Measurements from ENCODE around the gene GSAP. TPM values are rescaled to one million over a fixed set of nuclear protein-coding genes. Genes with fewer than 3 reads are reported as not detected.

The GSAP gene
- polyA plus RNA-seq, 1 experiment, result 3.7 TPM

DNA sequence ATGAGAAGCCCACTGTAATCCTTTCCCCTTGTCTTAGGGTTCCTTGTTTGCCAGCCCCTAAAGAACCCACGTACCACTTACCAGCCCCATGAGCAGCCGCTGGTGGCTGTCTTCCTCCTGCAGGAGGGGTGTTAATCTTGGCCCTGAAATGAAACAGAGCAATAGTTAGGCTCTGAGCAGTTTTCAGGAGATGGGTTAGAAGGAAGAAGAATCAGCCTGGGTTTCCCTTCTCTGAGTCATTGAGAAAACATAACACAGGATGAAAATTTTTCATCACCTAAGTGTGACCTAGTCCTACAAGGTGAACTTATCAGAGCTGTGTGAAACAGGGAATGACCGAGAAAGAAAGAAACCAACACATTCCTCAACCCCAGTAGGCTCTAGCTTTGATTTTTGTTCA lies 90.0 kb downstream of the GSAP start:
- no peak for DNase-seq (ENCODE audit: low read depth)
- H3K36me3 ChIP-seq (ENCODE audit: control insufficient read depth, insufficient read depth, low read length), result no peaks in the 10 kb centered on the region
- TF ChIP-seq, protein P1, sequence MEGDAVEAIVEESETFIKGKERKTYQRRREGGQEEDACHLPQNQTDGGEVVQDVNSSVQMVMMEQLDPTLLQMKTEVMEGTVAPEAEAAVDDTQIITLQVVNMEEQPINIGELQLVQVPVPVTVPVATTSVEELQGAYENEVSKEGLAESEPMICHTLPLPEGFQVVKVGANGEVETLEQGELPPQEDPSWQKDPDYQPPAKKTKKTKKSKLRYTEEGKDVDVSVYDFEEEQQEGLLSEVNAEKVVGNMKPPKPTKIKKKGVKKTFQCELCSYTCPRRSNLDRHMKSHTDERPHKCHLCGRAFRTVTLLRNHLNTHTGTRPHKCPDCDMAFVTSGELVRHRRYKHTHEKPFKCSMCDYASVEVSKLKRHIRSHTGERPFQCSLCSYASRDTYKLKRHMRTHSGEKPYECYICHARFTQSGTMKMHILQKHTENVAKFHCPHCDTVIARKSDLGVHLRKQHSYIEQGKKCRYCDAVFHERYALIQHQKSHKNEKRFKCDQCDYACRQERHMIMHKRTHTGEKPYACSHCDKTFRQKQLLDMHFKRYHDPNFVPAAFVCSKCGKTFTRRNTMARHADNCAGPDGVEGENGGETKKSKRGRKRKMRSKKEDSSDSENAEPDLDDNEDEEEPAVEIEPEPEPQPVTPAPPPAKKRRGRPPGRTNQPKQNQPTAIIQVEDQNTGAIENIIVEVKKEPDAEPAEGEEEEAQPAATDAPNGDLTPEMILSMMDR (IDR thresholded peaks at IDR 0.05; ENCODE audit: insufficient read depth, low read depth, low read length), result no peak
- no peak overlapping the region for H3K4me3 ChIP-seq (ENCODE audit: low read depth, low read length)
- ChIA-PET POLR2A (no interaction called here), CTCF (no interaction called here)
- no peaks in the 10 kb centered on the region for H3K27me3 ChIP-seq (ENCODE audit: control insufficient read depth, insufficient read depth, low read length)

DNA sequence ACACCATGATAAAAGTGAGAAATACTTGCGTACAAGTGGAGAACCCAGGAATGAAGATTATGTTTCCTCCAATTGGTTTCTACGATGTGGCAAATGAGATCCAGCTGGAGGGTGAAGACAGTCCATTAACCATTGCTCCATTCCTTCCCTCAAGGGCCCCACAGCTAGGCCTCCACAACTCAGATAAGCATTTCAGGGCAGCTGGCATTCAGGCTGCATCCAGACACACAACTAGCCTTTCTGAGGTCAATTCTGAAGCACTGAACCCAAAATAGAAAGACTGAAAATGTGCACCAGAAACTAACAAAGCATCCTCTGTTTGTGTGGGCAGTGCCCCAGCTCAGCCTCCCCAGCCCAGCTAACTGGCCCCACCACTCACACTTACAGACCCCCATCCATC lies 94.8 kb downstream of the GSAP start:
- ChIA-PET POLR2A (no interaction called here), CTCF (interaction anchor here (1.8 kb wide), 1 partner anchor 11 kb away, joined by 4 read pairs; no protein-coding TSS in a partner anchor)
- Histone ChIP-seq H3K36me3 (ENCODE audit: control insufficient read depth, insufficient read depth, low read length) (no peaks in the 10 kb centered on the region), H3K4me3 (ENCODE audit: low read depth, low read length) (no peak overlapping the region), H3K27me3 (ENCODE audit: control insufficient read depth, insufficient read depth, low read length) (no peaks in the 10 kb centered on the region)
- DNase-seq (ENCODE audit: low read depth), result peak; percentile 28
- TF ChIP-seq, protein P1 (IDR thresholded peaks at IDR 0.05; ENCODE audit: insufficient read depth, low read depth, low read length), result no peak

DNA sequence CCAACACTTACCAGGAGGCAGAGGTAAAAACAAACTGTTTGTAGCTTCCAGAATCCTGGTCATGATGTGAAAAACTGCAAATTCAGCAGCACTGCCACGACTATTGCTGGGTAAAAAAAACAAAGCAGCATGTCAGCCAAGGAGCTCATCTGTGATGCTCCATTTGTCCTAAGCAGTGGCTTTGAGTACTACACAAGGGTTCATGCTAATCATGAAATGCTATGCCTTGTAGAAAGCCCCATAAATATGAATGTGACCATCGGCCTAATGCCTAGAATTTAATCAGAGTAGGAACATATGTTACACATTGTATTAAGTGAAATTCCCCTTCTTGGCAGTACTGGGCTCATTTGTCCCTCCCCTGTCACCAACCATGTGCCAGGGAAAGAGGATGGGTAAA lies 95.4 kb downstream of the GSAP start:
- Histone ChIP-seq H3K36me3 (ENCODE audit: control insufficient read depth, insufficient read depth, low read length) (no peaks in the 10 kb centered on the region), H3K4me3 (ENCODE audit: low read depth, low read length) (no peak overlapping the region), H3K27me3 (ENCODE audit: control insufficient read depth, insufficient read depth, low read length) (no peaks in the 10 kb centered on the region)
- CTCF ChIA-PET, result no interaction called here
- TF ChIP-seq, protein P1 (IDR thresholded peaks at IDR 0.05; ENCODE audit: insufficient read depth, low read depth, low read length), result no peak
- DNase-seq (ENCODE audit: low read depth), result no peak
- POLR2A ChIA-PET, result no interaction called here

DNA sequence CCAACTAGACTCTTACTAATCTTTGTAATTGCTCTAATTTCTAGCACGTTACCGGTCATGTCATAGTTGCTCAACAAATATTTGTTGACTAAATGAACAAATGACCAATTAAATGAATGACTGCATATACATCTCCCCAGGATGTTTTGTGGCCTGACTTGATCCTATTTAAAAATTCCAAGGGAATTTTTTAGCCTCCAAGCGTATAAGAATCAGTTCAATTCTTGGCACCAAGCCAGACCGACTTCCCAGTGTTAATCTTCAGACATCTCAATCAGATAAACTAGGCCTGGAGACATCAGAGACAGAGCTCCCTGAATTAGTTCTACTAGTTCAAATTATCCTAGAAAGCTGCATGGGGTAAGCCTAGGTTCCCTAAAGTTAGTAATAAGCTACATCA lies 96.0 kb downstream of the GSAP start:
- Histone ChIP-seq H3K27me3 (ENCODE audit: control insufficient read depth, insufficient read depth, low read length) (no peaks in the 10 kb centered on the region), H3K4me3 (ENCODE audit: low read depth, low read length) (no peak overlapping the region), H3K36me3 (ENCODE audit: control insufficient read depth, insufficient read depth, low read length) (no peaks in the 10 kb centered on the region)
- TF ChIP-seq, protein P1 (IDR thresholded peaks at IDR 0.05; ENCODE audit: insufficient read depth, low read depth, low read length), result no peak
- CTCF ChIA-PET, result no interaction called here
- DNase-seq (ENCODE audit: low read depth), result no peak
- POLR2A ChIA-PET, result no interaction called here

DNA sequence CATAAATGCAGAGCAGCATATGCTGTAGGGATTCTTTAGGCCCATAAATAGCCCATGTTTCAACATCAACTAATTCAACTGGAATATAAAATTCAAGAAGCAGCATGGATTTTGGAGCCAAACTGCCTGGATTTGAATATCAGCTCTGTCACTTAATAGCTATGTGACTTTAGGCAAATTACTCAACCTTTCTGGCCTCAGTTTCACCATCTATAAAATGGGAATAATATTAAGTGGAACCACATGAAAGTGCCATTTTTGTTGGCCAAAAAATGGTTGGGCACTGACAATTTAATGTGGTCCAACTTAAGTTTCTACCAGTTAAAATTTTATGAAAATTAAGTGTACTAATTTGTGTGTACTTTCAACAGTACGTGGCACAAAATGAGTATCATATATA lies 98.1 kb downstream of the GSAP start:
- H3K36me3 ChIP-seq (ENCODE audit: control insufficient read depth, insufficient read depth, low read length), result no peaks in the 10 kb centered on the region
- DNase-seq (ENCODE audit: low read depth), result no peak
- CTCF ChIA-PET, result no interaction called here
- TF ChIP-seq, protein P1 (IDR thresholded peaks at IDR 0.05; ENCODE audit: insufficient read depth, low read depth, low read length), result no peak
- no peak overlapping the region for H3K4me3 ChIP-seq (ENCODE audit: low read depth, low read length)
- H3K27me3 ChIP-seq (ENCODE audit: control insufficient read depth, insufficient read depth, low read length), result no peaks in the 10 kb centered on the region
- POLR2A ChIA-PET, result no interaction called here

Measured in BJ (cell line).